HepG2 (cell line): ENCODE measurements around the gene MAP2K3. TPM values are rescaled to one million over a fixed set of nuclear protein-coding genes. Genes with fewer than 3 reads are reported as not detected.

Source experiments
- AFF4 ChIP-seq: sonication (generic); formaldehyde crosslinking; IDR thresholded peaks from 2 replicates; pipeline ENCODE4 v1.4.0; 2020; ENCODE audit warnings: missing genetic modification reagents
- AKAP8 ChIP-seq: sonication (generic); formaldehyde crosslinking; IDR thresholded peaks from 2 replicates; pipeline ENCODE4 v1.5.1; 2020; ENCODE audit warnings: mild to moderate bottlenecking, missing genetic modification reagents
- EEA1 ChIP-seq: sonication (generic); formaldehyde crosslinking; IDR thresholded peaks from 2 replicates; pipeline ENCODE4 v1.5.1; 2020; ENCODE audit warnings: mild to moderate bottlenecking, missing genetic modification reagents, borderline replicate concordance
- ELK4 ChIP-seq: sonication (generic); formaldehyde crosslinking; IDR thresholded peaks from 2 replicates; pipeline ENCODE4 v1.9.0; 2021; ENCODE audit warnings: missing genetic modification reagents, borderline replicate concordance
- EZH2 ChIP-seq: conservative IDR thresholded peaks from 2 replicates; pipeline ENCODE4 v1.6.1; 2012; ENCODE audit warnings: mild to moderate bottlenecking, low read depth, low read length, moderate library complexity
- GRHL1 ChIP-seq: sonication (generic); formaldehyde crosslinking; conservative IDR thresholded peaks from 2 replicates; pipeline ENCODE4 v1.8.0; 2022; ENCODE audit warnings: missing genetic modification reagents
- HES4 ChIP-seq: sonication (generic); formaldehyde crosslinking; IDR thresholded peaks from 2 replicates; pipeline ENCODE4 v1.9.0; 2021; ENCODE audit warnings: mild to moderate bottlenecking, missing genetic modification reagents, borderline replicate concordance
- HIVEP1 ChIP-seq: sonication (generic); formaldehyde crosslinking; IDR thresholded peaks from 2 replicates; pipeline ENCODE4 v1.4.0; 2020; ENCODE audit warnings: mild to moderate bottlenecking, missing genetic modification reagents
- KAT7 ChIP-seq: IDR thresholded peaks from 2 replicates; pipeline ENCODE4 v1.6.1; 2018; ENCODE audit warnings: borderline replicate concordance, missing compliant biosample characterization
- KLF16 ChIP-seq, 2 experiments: sonication (generic) in 1 of 2; formaldehyde crosslinking in 1 of 2; IDR thresholded peaks; 2 replicates each; pipeline versions ENCODE4 v1.6.1 to v1.8.0; 2016 to 2023; ENCODE audit warnings: missing genetic modification reagents in 2 of 2, missing compliant biosample characterization in 1 of 2
- MBD4 ChIP-seq: IDR thresholded peaks from 2 replicates; pipeline ENCODE4 v1.6.1; 2012; ENCODE audit warnings: low read length, inconsistent platforms, borderline replicate concordance
- NFIB ChIP-seq: sonication (generic); formaldehyde crosslinking; IDR thresholded peaks from 2 replicates; pipeline ENCODE4 v1.9.0; 2021; ENCODE audit warnings: missing genetic modification reagents, mild to moderate bottlenecking, borderline replicate concordance
- NR2F2 ChIP-seq: IDR thresholded peaks from 2 replicates; pipeline ENCODE4 v1.6.1; 2012; ENCODE audit warnings: low read depth, inconsistent platforms, borderline replicate concordance
- PHB2 ChIP-seq: fragments of 450-650 bp; IDR thresholded peaks from 2 replicates; pipeline ENCODE4 v1.6.1; 2018; ENCODE audit not compliant: partially characterized antibody
- SNAPC2 ChIP-seq: sonication (generic); formaldehyde crosslinking; IDR thresholded peaks from 2 replicates; pipeline ENCODE4 v1.8.1; 2022; ENCODE audit warnings: mild to moderate bottlenecking, missing genetic modification reagents
- TOPORS ChIP-seq: sonication (generic); formaldehyde crosslinking; IDR thresholded peaks from 2 replicates; pipeline ENCODE4 v1.8.0; 2023; ENCODE audit warnings: mild to moderate bottlenecking, missing genetic modification reagents
- ZMYM3 ChIP-seq: sonication (generic); formaldehyde crosslinking; IDR thresholded peaks from 2 replicates; pipeline ENCODE4 v1.5.1; 2020; ENCODE audit warnings: mild to moderate bottlenecking, missing genetic modification reagents
- ZNF143 ChIP-seq: sonication (generic); formaldehyde crosslinking; IDR thresholded peaks from 2 replicates; pipeline ENCODE4 v1.4.0; 2020; ENCODE audit warnings: missing genetic modification reagents
- ZNF180 ChIP-seq: sonication (generic); formaldehyde crosslinking; IDR thresholded peaks from 2 replicates; pipeline ENCODE4 v1.4.0; 2020; ENCODE audit warnings: low read depth, missing genetic modification reagents, borderline replicate concordance
- ZNF572 ChIP-seq: sonication (generic); formaldehyde crosslinking; IDR thresholded peaks from 2 replicates; pipeline ENCODE4 v1.5.1; 2020; ENCODE audit warnings: mild to moderate bottlenecking, missing genetic modification reagents
- ZUFSP ChIP-seq: sonication (generic); formaldehyde crosslinking; IDR thresholded peaks from 2 replicates; pipeline ENCODE4 v1.9.0; 2021; ENCODE audit warnings: missing genetic modification reagents, mild to moderate bottlenecking, borderline replicate concordance
- polyA plus RNA-seq, 8 experiments: library from polyadenylated mRNA; depleted of rRNA in 3 of 8; stranded (reverse) in 7 of 8; unstranded in 1 of 8; fragments of >200 nt; fragmentation: Illumina TruSeq in 4 of 8; extraction: Trizol in 4 of 8; gene quantifications; 2 replicates each; pipeline versions ENCODE4 v1.2.1 to v1.2.3, GENCODE V29; 2011 to 2016; ENCODE audit warnings: low read depth in 4 of 8, missing spikeins in 1 of 8, mixed read lengths in 1 of 8; ENCODE audit not compliant: insufficient read depth in 1 of 8
- total RNA-seq, 5 experiments: library from RNA; depleted of rRNA; stranded (reverse); fragments of >200 nt; fragmentation: Illumina TruSeq; extraction: Trizol; gene quantifications; 2 replicates each; pipeline ENCODE4 v1.2.3, GENCODE V29; 2016; ENCODE audit warnings: low read depth in 1 of 5

The MAP2K3 gene
- total and polyA plus RNA-seq, 2 of the 13 experiments (the other 11 are each of a cell fraction or from before 2014, with no cell fraction given) = 20.5 to 27.4 TPM

GRCh38 chr17:21284319-21285163 lies at the start of gene MAP2K3 (continued):
- no peak for TF ChIP-seq AFF4
- TF ChIP-seq ZNF180 (CRISPR knock-in tag) = peak; percentile 23; the same call in 1 of the 2 replicates
- TF ChIP-seq NR2F2 = no peak; the same call in 1 of the 2 replicates
- TF ChIP-seq PHB2 = no peak
- TF ChIP-seq ZNF143 (CRISPR knock-in tag) = no peak
- TF ChIP-seq ZMYM3 (CRISPR knock-in tag) = no peak
- no peak for TF ChIP-seq ZNF572
- peak; percentile 58; the same call in 1 of the 2 replicates for TF ChIP-seq KAT7 (CRISPR knock-in tag)
- peak; percentile 82; the same call in 1 of the 2 replicates for TF ChIP-seq AKAP8 (CRISPR knock-in tag)
- TF ChIP-seq HIVEP1 = no peak
- TF ChIP-seq MBD4 = no peak
- no peak for TF ChIP-seq TOPORS (CRISPR knock-in tag)
- TF ChIP-seq EEA1 = peak; percentile 81; the same call in 1 of the 2 replicates
- no peak for TF ChIP-seq ZUFSP
- TF ChIP-seq GRHL1 (CRISPR knock-in tag) = no peak
- TF ChIP-seq HES4 = no peak
- no peak for TF ChIP-seq EZH2
- no peak for TF ChIP-seq ELK4 (CRISPR knock-in tag)
- TF ChIP-seq NFIB (CRISPR knock-in tag) = no peak
- no peak for TF ChIP-seq SNAPC2 (CRISPR knock-in tag)
- TF ChIP-seq KLF16 (CRISPR knock-in tag; IDR thresholded peaks at IDR 0.05) = no peak
